Brain microvascular endothelial cell (primary cell): ENCODE measurements around the gene BRSK2.
"Not testable (repeated sequence)": the region's sequence is repeated elsewhere in the genome, so short reads cannot be mapped to it uniquely, and the experiment has no call there.

ENCODE experiments used
- DNase-seq: peaks from one replicate; pipeline ENCODE4 v3.0.0-alpha.2; 2020
- H3K27ac ChIP-seq: fragments of 250-450 bp; sonication (Bioruptor Pico); 2 replicates; pipeline ENCODE4 v1.5.1; 2020; ENCODE audit warnings: mild to moderate bottlenecking, moderate library complexity
- H3K27me3 ChIP-seq: fragments of 250-450 bp; sonication (Bioruptor Pico); replicated peaks from 2 replicates; pipeline ENCODE4 v1.5.1; 2020; ENCODE audit warnings: mild to moderate bottlenecking
- H3K36me3 ChIP-seq: fragments of 250-450 bp; sonication (Bioruptor Pico); replicated peaks from 2 replicates; pipeline ENCODE4 v1.5.1; 2020; ENCODE audit warnings: mild to moderate bottlenecking
- H3K4me3 ChIP-seq: 2 replicates; pipeline ENCODE4 v1.5.1; 2011; ENCODE audit warnings: low read depth, mild to moderate bottlenecking, control low read depth, low read length, moderate library complexity
- CTCF ChIP-seq: IDR thresholded peaks from 2 replicates; pipeline ENCODE4 v1.5.1; 2011; ENCODE audit warnings: low read depth, mild to moderate bottlenecking, moderate library complexity, low read length, control low read depth, inconsistent platforms; ENCODE audit errors: missing control alignments
- in situ Hi-C: cut with HindIII; loops from 2 replicates; pipeline ENCODE4 v1.10.0; 2017; ENCODE audit warnings: low sequenced_read_pairs, low pct_ligation_motif_present

The BRSK2 gene

GRCh38 chr11:1407668-1408067, 17.9 kb downstream of the BRSK2 start:
- no peaks in the 10 kb centered on the region for H3K27me3 ChIP-seq
- TF ChIP-seq CTCF: no peak
- DNase-seq: no peak
- in situ Hi-C loops: no loop called here
- H3K4me3 ChIP-seq: no peak overlapping the region
- no peaks in the 10 kb centered on the region for H3K36me3 ChIP-seq
- no peak overlapping the region for H3K27ac ChIP-seq

- in situ Hi-C loops: no loop called here
- TF ChIP-seq CTCF: no peak
- no peak overlapping the region for H3K27ac ChIP-seq
- no peak overlapping the region for H3K4me3 ChIP-seq
- no peaks in the 10 kb centered on the region for H3K36me3 ChIP-seq
- H3K27me3 ChIP-seq: no peaks in the 10 kb centered on the region
- no peak for DNase-seq
Observed at GRCh38 chr11:1408346-1408745, 18.6 kb downstream of the BRSK2 start.

GRCh38 chr11:1409108-1409851, 19.5 kb downstream of the BRSK2 start:
- Histone ChIP-seq H3K27me3 (no peaks in the 10 kb centered on the region), H3K36me3 (no peaks in the 10 kb centered on the region), H3K4me3 (no peak overlapping the region), H3K27ac (no peak overlapping the region)
- DNase-seq: no peak
- in situ Hi-C loops: no loop called here
- TF ChIP-seq CTCF: no peak

- H3K36me3 ChIP-seq, in situ Hi-C loops, H3K27me3 ChIP-seq, H3K27ac ChIP-seq, DNase-seq, H3K4me3 ChIP-seq: not testable (repeated sequence)
Observed at GRCh38 chr11:1409852-1410125, 20.1 kb downstream of the BRSK2 start.

GRCh38 chr11:1410366-1411291, 20.9 kb downstream of the BRSK2 start:
- Histone ChIP-seq H3K27me3 (no peaks in the 10 kb centered on the region), H3K27ac (no peak overlapping the region), H3K36me3 (no peaks in the 10 kb centered on the region), H3K4me3 (no peak overlapping the region)
- in situ Hi-C loops: no loop called here
- TF ChIP-seq CTCF: no peak
- DNase-seq: no peak

- H3K27me3 ChIP-seq: no peaks in the 10 kb centered on the region
- no peak overlapping the region for H3K4me3 ChIP-seq
- H3K27ac ChIP-seq: no peak overlapping the region
- in situ Hi-C loops: no loop called here
- H3K36me3 ChIP-seq: no peaks in the 10 kb centered on the region
- TF ChIP-seq CTCF: no peak
- no peak for DNase-seq
Observed at GRCh38 chr11:1411301-1411700, 21.6 kb downstream of the BRSK2 start.

- H3K36me3 ChIP-seq, H3K27me3 ChIP-seq, DNase-seq, H3K27ac ChIP-seq, H3K4me3 ChIP-seq, in situ Hi-C loops: not testable (repeated sequence)
Observed at GRCh38 chr11:1411739-1412138, 22.0 kb downstream of the BRSK2 start.
